Liver (tissue), 10 donors: ENCODE measurements around the gene RBM23. TPM values are rescaled to one million over a fixed set of nuclear protein-coding genes. Genes with fewer than 3 reads are reported as not detected.

ENCODE experiments used
- DNase-seq: peaks from one replicate; pipeline ENCODE4 v3.0.0-alpha.2; 2017; ENCODE audit warnings: low spot score
- H3K27ac ChIP-seq, 2 donors: one replicate each; pipeline ENCODE4 v1.7.0; 2013; ENCODE audit warnings: inconsistent platforms in 2 of 2, low read length in 2 of 2, control low read depth in 1 of 2, low read depth in 1 of 2, mild to moderate bottlenecking in 1 of 2
- H3K27me3 ChIP-seq, 4 donors: one replicate each; pipeline versions ENCODE4 v1.6.1 to v1.7.0; 2013; ENCODE audit warnings: low read length in 3 of 4, inconsistent platforms in 1 of 4, mild to moderate bottlenecking in 1 of 4, moderate library complexity in 1 of 4; ENCODE audit not compliant: control insufficient read depth in 4 of 4, insufficient read depth in 4 of 4
- H3K36me3 ChIP-seq, 4 donors: one replicate each; pipeline versions ENCODE4 v1.6.1 to v1.7.0; 2013; ENCODE audit warnings: low read length in 3 of 4, mild to moderate bottlenecking in 3 of 4, low read depth in 1 of 4, moderate library complexity in 1 of 4; ENCODE audit not compliant: control insufficient read depth in 4 of 4, insufficient read depth in 3 of 4
- H3K4me1 ChIP-seq, 4 donors: one replicate each; pipeline versions ENCODE4 v1.6.1 to v1.7.0; 2013; ENCODE audit warnings: low read length in 3 of 4, mild to moderate bottlenecking in 3 of 4, moderate library complexity in 1 of 4; ENCODE audit not compliant: control insufficient read depth in 4 of 4, insufficient read depth in 4 of 4
- H3K4me3 ChIP-seq, 3 donors: one replicate each; pipeline versions ENCODE4 v1.6.1 to v1.7.0; 2013; ENCODE audit warnings: low read length in 3 of 3, control low read depth in 1 of 3, low read depth in 1 of 3, mild to moderate bottlenecking in 1 of 3
- H3K9ac ChIP-seq, 2 donors: one replicate each; pipeline ENCODE4 v1.7.0; 2013; ENCODE audit warnings: low read length in 2 of 2, mild to moderate bottlenecking in 2 of 2, moderate library complexity in 2 of 2, control low read depth in 1 of 2, low read depth in 1 of 2
- H3K9me3 ChIP-seq, 4 donors: one replicate each; pipeline versions ENCODE4 v1.6.1 to v1.7.0; 2013; ENCODE audit warnings: low read length in 3 of 4; ENCODE audit not compliant: control insufficient read depth in 4 of 4
- EGR1 ChIP-seq, 2 donors: IDR thresholded peaks; 2 replicates each; pipeline ENCODE4 v1.6.1; 2016 to 2018; ENCODE audit warnings: antibody characterized with exemption in 2 of 2, low read depth in 2 of 2
- FOXA1 ChIP-seq: IDR thresholded peaks from 2 replicates; pipeline ENCODE4 v1.6.1; 2016; ENCODE audit warnings: antibody characterized with exemption
- FOXA2 ChIP-seq: IDR thresholded peaks from 2 replicates; pipeline ENCODE4 v1.6.1; 2016; ENCODE audit warnings: antibody characterized with exemption
- GABPA ChIP-seq, 2 donors: IDR thresholded peaks in 1 of 2; conservative IDR thresholded peaks in 1 of 2; 2 replicates each; pipeline ENCODE4 v1.6.1; 2016; ENCODE audit warnings: antibody characterized with exemption in 2 of 2, mild to moderate bottlenecking in 1 of 2, moderate library complexity in 1 of 2
- HNF4A ChIP-seq, 2 donors: conservative IDR thresholded peaks; 2 replicates each; pipeline ENCODE4 v1.6.1; 2016; ENCODE audit warnings: antibody characterized with exemption in 2 of 2, mild to moderate bottlenecking in 2 of 2
- HNF4G ChIP-seq: IDR thresholded peaks from 2 replicates; pipeline ENCODE4 v1.6.1; 2016; ENCODE audit warnings: antibody characterized with exemption
- JUND ChIP-seq, 2 donors: IDR thresholded peaks; 2 replicates each; pipeline ENCODE4 v1.6.1; 2016; ENCODE audit warnings: antibody characterized with exemption in 2 of 2
- NR2F2 ChIP-seq: IDR thresholded peaks from 2 replicates; pipeline ENCODE4 v1.6.1; 2016; ENCODE audit warnings: antibody characterized with exemption
- RAD21 ChIP-seq, 2 donors: IDR thresholded peaks; 2 replicates each; pipeline ENCODE4 v1.6.1; 2016; ENCODE audit warnings: antibody characterized with exemption in 2 of 2, mild to moderate bottlenecking in 2 of 2
- REST ChIP-seq: IDR thresholded peaks from 2 replicates; pipeline ENCODE4 v1.6.1; 2016; ENCODE audit warnings: antibody characterized with exemption, mild to moderate bottlenecking
- RXRA ChIP-seq, 2 donors: IDR thresholded peaks; 2 replicates each; pipeline ENCODE4 v1.6.1; 2017 to 2018; ENCODE audit warnings: antibody characterized with exemption in 2 of 2, mild to moderate bottlenecking in 1 of 2
- SP1 ChIP-seq: IDR thresholded peaks from 2 replicates; pipeline ENCODE4 v1.6.1; 2018; ENCODE audit warnings: antibody characterized with exemption, mild to moderate bottlenecking
- TAF1 ChIP-seq: conservative IDR thresholded peaks from 2 replicates; pipeline ENCODE4 v1.6.1; 2016; ENCODE audit warnings: antibody characterized with exemption, mild to moderate bottlenecking
- YY1 ChIP-seq: IDR thresholded peaks from 2 replicates; pipeline ENCODE4 v1.6.1; 2016; ENCODE audit warnings: antibody characterized with exemption, mild to moderate bottlenecking
- ZBTB33 ChIP-seq: IDR thresholded peaks from 2 replicates; pipeline ENCODE4 v1.6.1; 2016; ENCODE audit warnings: antibody characterized with exemption
- WGBS: extraction: QIAGEN DNeasy Blood & Tissue Kit; methylation state at CpG from one replicate; pipeline ENCODE4 v1.1.7; 2013; 5-methylcytosine and 5-hydroxymethylcytosine counted together
- polyA plus RNA-seq, 2 donors: library from polyadenylated mRNA; stranded (reverse) in 1 of 2; unstranded in 1 of 2; fragments of 200-250 nt in 1 of 2; fragments of >200 nt in 1 of 2; fragmentation: Nextera tagmentation in 1 of 2; extraction: Ambion mirVana in 1 of 2; gene quantifications; one replicate each; pipeline versions ENCODE4 v1.2.1 to v1.2.3, GENCODE V29; 2013 to 2015
- small RNA-seq: library from RNA; depleted of rRNA; stranded (forward); fragments of <200 nt; gene quantifications from one replicate; pipeline ENCODE3, GENCODE V24; 2014
- total RNA-seq, 2 donors: library from RNA; depleted of rRNA; stranded (reverse); fragments of >200 nt; gene quantifications; one replicate each; pipeline ENCODE4 v1.2.3, GENCODE V29; 2014
- TF ChIP-seq, protein P1 (sequence below): IDR thresholded peaks from 2 replicates; pipeline ENCODE4 v1.6.1; 2016; ENCODE audit warnings: antibody characterized with exemption
- TF ChIP-seq, protein P2 (sequence below): fragments of 150-350 bp; IDR thresholded peaks from 2 replicates; pipeline ENCODE4 v1.5.1; 2017; ENCODE audit warnings: improper control_type of control experiment, low read depth, low read length; ENCODE audit not compliant: missing input control
- TF ChIP-seq, protein P3 (sequence below): IDR thresholded peaks from 2 replicates; pipeline ENCODE4 v1.6.1; 2016; ENCODE audit warnings: antibody characterized with exemption
- donor health status: healthy.
- donor health status: healthy.
- donor health status: healthy.
- donor health status: healthy.
- donor health status: healthy.

Gene RBM23
- total and polyA plus RNA-seq, 4 donors: 22.3 to 242 (median 31.4) TPM

DNA sequence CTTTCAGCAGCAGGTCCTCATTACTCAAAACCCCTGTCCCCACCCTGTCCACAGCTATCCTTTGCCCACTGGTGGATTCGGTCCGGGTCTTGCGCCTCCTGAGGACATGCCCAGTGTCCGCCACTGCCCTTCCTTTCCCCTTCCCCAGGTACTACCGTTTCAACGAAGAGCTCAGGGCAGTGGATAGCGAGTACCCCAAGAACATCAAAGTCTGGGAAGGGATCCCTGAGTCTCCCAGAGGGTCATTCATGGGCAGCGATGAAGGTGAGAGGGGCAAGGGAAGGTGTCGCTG lies 73.9 kb downstream of the RBM23 start (continued):
- TF ChIP-seq, protein P1, sequence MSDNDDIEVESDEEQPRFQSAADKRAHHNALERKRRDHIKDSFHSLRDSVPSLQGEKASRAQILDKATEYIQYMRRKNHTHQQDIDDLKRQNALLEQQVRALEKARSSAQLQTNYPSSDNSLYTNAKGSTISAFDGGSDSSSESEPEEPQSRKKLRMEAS: no peak
- TF ChIP-seq YY1: no peak
- no peak for TF ChIP-seq JUND (IDR thresholded peaks at IDR 0.05)

GRCh38 chr14:22844221-22845102 lies 74.5 kb downstream of the RBM23 start:
- Histone ChIP-seq H3K27ac (no peak overlapping the region), H3K9me3 (no peaks in the 10 kb centered on the region), H3K36me3 (peaks cover 2 to 12% (median 4%) of the 10 kb centered on the region in 4 donors), H3K9ac (no peak overlapping the region), H3K4me1 (peaks cover 0 to 6% (median 4%) of the 10 kb centered on the region in 4 donors), H3K4me3 (no peak overlapping the region), H3K27me3 (no peaks in the 10 kb centered on the region)
- WGBS: 94% methylated on average over 22 of the region's 22 CpGs
- TF ChIP-seq JUND (IDR thresholded peaks at IDR 0.05) (no peak), FOXA2 (no peak), REST (no peak), RAD21 (IDR thresholded peaks at IDR 0.05) (no peak), NR2F2 (no peak), SP1 (no peak), GABPA (IDR thresholded peaks at IDR 0.05 in 1 of 2, conservative IDR thresholded peaks at IDR 0.05 in 1 of 2) (no peak), EGR1 (IDR thresholded peaks at IDR 0.05; ENCODE audit: low read depth in 2 of 2) (no peak), FOXA1 (no peak), HNF4A (conservative IDR thresholded peaks at IDR 0.05) (no peak), TAF1 (no peak), RXRA (IDR thresholded peaks at IDR 0.05) (no peak), ZBTB33 (no peak), YY1 (no peak), HNF4G (no peak)
- TF ChIP-seq, protein P2, sequence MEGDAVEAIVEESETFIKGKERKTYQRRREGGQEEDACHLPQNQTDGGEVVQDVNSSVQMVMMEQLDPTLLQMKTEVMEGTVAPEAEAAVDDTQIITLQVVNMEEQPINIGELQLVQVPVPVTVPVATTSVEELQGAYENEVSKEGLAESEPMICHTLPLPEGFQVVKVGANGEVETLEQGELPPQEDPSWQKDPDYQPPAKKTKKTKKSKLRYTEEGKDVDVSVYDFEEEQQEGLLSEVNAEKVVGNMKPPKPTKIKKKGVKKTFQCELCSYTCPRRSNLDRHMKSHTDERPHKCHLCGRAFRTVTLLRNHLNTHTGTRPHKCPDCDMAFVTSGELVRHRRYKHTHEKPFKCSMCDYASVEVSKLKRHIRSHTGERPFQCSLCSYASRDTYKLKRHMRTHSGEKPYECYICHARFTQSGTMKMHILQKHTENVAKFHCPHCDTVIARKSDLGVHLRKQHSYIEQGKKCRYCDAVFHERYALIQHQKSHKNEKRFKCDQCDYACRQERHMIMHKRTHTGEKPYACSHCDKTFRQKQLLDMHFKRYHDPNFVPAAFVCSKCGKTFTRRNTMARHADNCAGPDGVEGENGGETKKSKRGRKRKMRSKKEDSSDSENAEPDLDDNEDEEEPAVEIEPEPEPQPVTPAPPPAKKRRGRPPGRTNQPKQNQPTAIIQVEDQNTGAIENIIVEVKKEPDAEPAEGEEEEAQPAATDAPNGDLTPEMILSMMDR: no peak
- TF ChIP-seq, protein P3, sequence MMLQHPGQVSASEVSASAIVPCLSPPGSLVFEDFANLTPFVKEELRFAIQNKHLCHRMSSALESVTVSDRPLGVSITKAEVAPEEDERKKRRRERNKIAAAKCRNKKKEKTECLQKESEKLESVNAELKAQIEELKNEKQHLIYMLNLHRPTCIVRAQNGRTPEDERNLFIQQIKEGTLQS: no peak
- TF ChIP-seq, protein P1: no peak
- DNase-seq: no peak

Small RNA genes lying within 50 kb of the gene (small RNA-seq; reads per million reads assigned to genes)
- not detected for gene RF00019

Other genes starting within 250 kb of the RBM23 start
- 10 to 100 TPM; 59.3 to 64.2 TPM for gene OXA1L, start 152.5 kb downstream of the RBM23 start, total RNA-seq
- 100 to 1,000 TPM in 1 of 2 donors, 10 to 100 TPM in 1; 53.6 to 106 TPM for gene OXA1L, start 152.5 kb downstream of the RBM23 start, polyA plus RNA-seq
- gene SLC7A7, start 103.7 kb downstream of the RBM23 start, total RNA-seq: 10 to 100 TPM in 1 of 2 donors, 1 to 10 TPM in 1; 9.2 to 14.3 TPM
- gene SLC7A7, start 103.7 kb downstream of the RBM23 start, polyA plus RNA-seq: 1 to 10 TPM; 2.8 to 8.3 TPM
- gene MRPL52, start 89.3 kb downstream of the RBM23 start, total RNA-seq: 10 to 100 TPM in 1 of 2 donors, 1 to 10 TPM in 1; 9.1 to 19.1 TPM
- 100 to 1,000 TPM in 1 of 2 donors, 10 to 100 TPM in 1; 54.1 to 142 TPM for gene MRPL52, start 89.3 kb downstream of the RBM23 start, polyA plus RNA-seq
- gene MMP14, start 82.6 kb downstream of the RBM23 start, total RNA-seq: 1 to 10 TPM; 7.6 to 8.4 TPM
- 10 to 100 TPM in 1 of 2 donors, under 1 TPM in 1; 0.86 to 10.6 TPM for gene MMP14, start 82.6 kb downstream of the RBM23 start, polyA plus RNA-seq
- 10 to 100 TPM; 30.0 to 32.6 TPM for gene LRP10, start 47.4 kb downstream of the RBM23 start, total RNA-seq
- gene LRP10, start 47.4 kb downstream of the RBM23 start, polyA plus RNA-seq: 10 to 100 TPM; 19.5 to 61.7 TPM
- gene REM2, start 35.9 kb downstream of the RBM23 start, total RNA-seq: under 1 TPM; 0.08 to 0.14 TPM
- gene REM2, start 35.9 kb downstream of the RBM23 start, polyA plus RNA-seq: under 1 TPM in 1 of 2 donors, not detected in 1; 0.11 TPM
- 10 to 100 TPM; 26.2 to 27.5 TPM for gene PRMT5, start 10.2 kb upstream of the RBM23 start, total RNA-seq
- 10 to 100 TPM; 14.1 to 28.2 TPM for gene PRMT5, start 10.2 kb upstream of the RBM23 start, polyA plus RNA-seq
- 10 to 100 TPM; 11.9 to 32.8 TPM for gene HAUS4, start 37.9 kb upstream of the RBM23 start, total RNA-seq
- gene HAUS4, start 37.9 kb upstream of the RBM23 start, polyA plus RNA-seq: 1 to 10 TPM; 5.8 to 7.9 TPM
- gene AJUBA, start 63.4 kb upstream of the RBM23 start, total RNA-seq: 10 to 100 TPM; 15.9 to 34.9 TPM
- 10 to 100 TPM; 15.5 to 23.4 TPM for gene AJUBA, start 63.4 kb upstream of the RBM23 start, polyA plus RNA-seq
- gene C14orf93, start 91.0 kb upstream of the RBM23 start, total RNA-seq: 1 to 10 TPM; 3.8 to 7.1 TPM
- 1 to 10 TPM; 2.1 to 3.0 TPM for gene C14orf93, start 91.0 kb upstream of the RBM23 start, polyA plus RNA-seq
- 10 to 100 TPM; 74.0 to 88.2 TPM for gene PSMB5, start 115.8 kb upstream of the RBM23 start, total RNA-seq
- gene PSMB5, start 115.8 kb upstream of the RBM23 start, polyA plus RNA-seq: 100 to 1,000 TPM; 102 to 152 TPM
- not detected for gene PSMB11, start 123.1 kb upstream of the RBM23 start, total RNA-seq
- gene PSMB11, start 123.1 kb upstream of the RBM23 start, polyA plus RNA-seq: not detected
- under 1 TPM; 0.23 to 0.50 TPM for gene CDH24, start 138.4 kb upstream of the RBM23 start, total RNA-seq
- under 1 TPM in 1 of 2 donors, not detected in 1; 0.38 TPM for gene CDH24, start 138.4 kb upstream of the RBM23 start, polyA plus RNA-seq
- 10 to 100 TPM; 49.3 to 50.6 TPM for gene ACIN1, start 176.0 kb upstream of the RBM23 start, total RNA-seq
- 10 to 100 TPM in 1 of 2 donors, 1 to 10 TPM in 1; 8.1 to 24.9 TPM for gene ACIN1, start 176.0 kb upstream of the RBM23 start, polyA plus RNA-seq
- gene C14orf119, start 176.4 kb upstream of the RBM23 start, total RNA-seq: 10 to 100 TPM in 1 of 2 donors, 1 to 10 TPM in 1; 9.0 to 16.1 TPM
- gene C14orf119, start 176.4 kb upstream of the RBM23 start, polyA plus RNA-seq: 10 to 100 TPM; 19.3 to 27.1 TPM
- gene CIROP, start 185.8 kb upstream of the RBM23 start, total RNA-seq: not detected
- not detected for gene CIROP, start 185.8 kb upstream of the RBM23 start, polyA plus RNA-seq
- 1 to 10 TPM in 1 of 2 donors, under 1 TPM in 1; 0.08 to 4.4 TPM for gene CEBPE, start 200.1 kb upstream of the RBM23 start, total RNA-seq
- under 1 TPM in 1 of 2 donors, not detected in 1; 0.16 TPM for gene CEBPE, start 200.1 kb upstream of the RBM23 start, polyA plus RNA-seq